CD4-positive, alpha-beta T cell treated with Interleukin-17A for 1 hour (primary cell): ENCODE measurements around the gene STYXL1.

Source experiments
- DNase-seq: peaks from one replicate; pipeline ENCODE4 v3.0.0-alpha.2; 2020

The STYXL1 gene

GRCh38 chr7:75971961-75972763 lies 75.6 kb downstream of the STYXL1 start:
- no peak for DNase-seq

GRCh38 chr7:75971309-75971960 lies 76.4 kb downstream of the STYXL1 start:
- DNase-seq, result no peak

- DNase-seq, result no peak
Measured at GRCh38 chr7:75969704-75970498, 77.9 kb downstream of the STYXL1 start.

- DNase-seq, result no peak
Measured at GRCh38 chr7:75969182-75969581, 78.6 kb downstream of the STYXL1 start.

- DNase-seq, result no peak
Measured at GRCh38 chr7:75968561-75969001, 79.2 kb downstream of the STYXL1 start.

GRCh38 chr7:75968012-75968411 lies 79.8 kb downstream of the STYXL1 start:
- no peak for DNase-seq

- DNase-seq, result no peak
Measured at GRCh38 chr7:75967487-75967997, 80.3 kb downstream of the STYXL1 start.

- DNase-seq, result no peak
Measured at GRCh38 chr7:75967055-75967454, 80.7 kb downstream of the STYXL1 start.

GRCh38 chr7:75966190-75966961 lies 81.4 kb downstream of the STYXL1 start:
- no peak for DNase-seq

- no peak for DNase-seq
Measured at GRCh38 chr7:75965617-75966016, 82.2 kb downstream of the STYXL1 start.

GRCh38 chr7:75963381-75963995 lies 84.3 kb downstream of the STYXL1 start:
- DNase-seq, result no peak

GRCh38 chr7:75962607-75963380 lies 85.0 kb downstream of the STYXL1 start:
- DNase-seq, result no peak

- DNase-seq, result no peak
Measured at GRCh38 chr7:75961218-75961617, 86.6 kb downstream of the STYXL1 start.

- DNase-seq, result no peak
Measured at GRCh38 chr7:75960372-75960771, 87.4 kb downstream of the STYXL1 start.

- DNase-seq, result no peak
Measured at GRCh38 chr7:75958802-75959543, 88.8 kb downstream of the STYXL1 start.

GRCh38 chr7:75957021-75957736 lies 90.6 kb downstream of the STYXL1 start:
- no peak for DNase-seq

GRCh38 chr7:75955331-75955955 lies 92.4 kb downstream of the STYXL1 start:
- DNase-seq, result no peak

- DNase-seq, result no peak
Measured at GRCh38 chr7:75953931-75954330, 93.9 kb downstream of the STYXL1 start.

- no peak for DNase-seq
Measured at GRCh38 chr7:75953431-75953830, 94.4 kb downstream of the STYXL1 start.
